Mucosa of gallbladder (tissue), 1 donor: ENCODE measurements around the gene MLX. TPM values are rescaled to one million over a fixed set of nuclear protein-coding genes. Genes with fewer than 3 reads are reported as not detected.
"Not testable (repeated sequence)": the region's sequence is repeated elsewhere in the genome, so short reads cannot be mapped to it uniquely, and the experiment has no call there.

Source experiments
- DNase-seq: peaks from one replicate; pipeline ENCODE4 v3.0.0-alpha.2; 2020; ENCODE audit warnings: low spot score
- total RNA-seq: library from RNA; stranded (reverse); gene quantifications from one replicate; pipeline ENCODE4 v1.2.1, GENCODE V29; 2021
- donor health status: DM: no; HTN: no; CAD: no.

The MLX gene
- total RNA-seq, 1 donor from 2014 or later = 54.0 TPM

- DNase-seq = peak; percentile 48
Observed at GRCh38 chr17:42618442-42619150, 51.7 kb downstream of the MLX start.

GRCh38 chr17:42621987-42622386 is 55.1 kb downstream of the MLX start:
- DNase-seq = not testable (repeated sequence)

Other genes starting within 250 kb of the MLX start
- 140 TPM for gene STAT3, start 178.7 kb upstream of the MLX start, total RNA-seq
- 273 TPM for gene CAVIN1, start 143.8 kb upstream of the MLX start, total RNA-seq
- 179 TPM for gene ATP6V0A1, start 108.2 kb upstream of the MLX start, total RNA-seq
- 51.1 TPM for gene NAGLU, start 30.9 kb upstream of the MLX start, total RNA-seq
- 2.4 TPM for gene HSD17B1, start 14.2 kb upstream of the MLX start, total RNA-seq
- gene COASY, start 5.0 kb upstream of the MLX start, total RNA-seq = 84.1 TPM
- 5.1 TPM for gene PSMC3IP, start 10.6 kb downstream of the MLX start, total RNA-seq
- 78.8 TPM for gene RETREG3, start 42.3 kb downstream of the MLX start, total RNA-seq
- gene TUBG1, start 42.6 kb downstream of the MLX start, total RNA-seq = 40.2 TPM
- gene TUBG2, start 92.2 kb downstream of the MLX start, total RNA-seq = 30.8 TPM
- gene PLEKHH3, start 109.9 kb downstream of the MLX start, total RNA-seq = 36.1 TPM
- gene CCR10, start 114.7 kb downstream of the MLX start, total RNA-seq = 0.49 TPM
- gene CNTNAP1, start 115.4 kb downstream of the MLX start, total RNA-seq = 8.1 TPM
- gene EZH1, start 177.9 kb downstream of the MLX start, total RNA-seq = 50.4 TPM
- 22.7 TPM for gene RAMP2, start 194.1 kb downstream of the MLX start, total RNA-seq
- 57.1 TPM for gene VPS25, start 206.3 kb downstream of the MLX start, total RNA-seq
- 0.37 TPM for gene WNK4, start 213.5 kb downstream of the MLX start, total RNA-seq
- gene COA3, start 231.6 kb downstream of the MLX start, total RNA-seq = 78.0 TPM
- gene CNTD1, start 231.8 kb downstream of the MLX start, total RNA-seq = 0.89 TPM